ENCODE data around the gene SEPTIN5.

The SEPTIN5 gene

GRCh38 chr22:19730198-19730597 is 15.9 kb downstream of the SEPTIN5 start:
- H3K79me2 ChIP-seq (ENCODE audit: insufficient read depth, low read length), result no peaks in the 10 kb centered on the region
- H2AFZ ChIP-seq (ENCODE audit: low read depth, low read length, severe bottlenecking), result no peak overlapping the region
- H3F3A ChIP-seq (ENCODE audit: insufficient read depth), result no peaks in the 10 kb centered on the region
- no peaks in the 10 kb centered on the region for H4K20me1 ChIP-seq (ENCODE audit: low read depth, low read length)
- H3K9me3 ChIP-seq (ENCODE audit: insufficient read depth, low read length), result no peaks in the 10 kb centered on the region
- no peaks in the 10 kb centered on the region for H3K9me2 ChIP-seq (replicated peaks; ENCODE audit: insufficient read depth, low read length)
- TF ChIP-seq EZH2phosphoT487 (conservative IDR thresholded peaks at IDR 0.05; ENCODE audit: low read length) (no peak), CTCF (IDR thresholded peaks at IDR 0.05; ENCODE audit: insufficient read depth, low read length, poor library complexity, severe bottlenecking) (no peak)
- no peaks in the 10 kb centered on the region for H3K36me3 ChIP-seq (ENCODE audit: low read length)
- no peak overlapping the region for H3K4me3 ChIP-seq (ENCODE audit: insufficient read depth, low read length, poor library complexity, severe bottlenecking)
- H3K4me2 ChIP-seq (ENCODE audit: low read depth, low read length, poor library complexity, severe bottlenecking), result no peak overlapping the region
- no peaks in the 10 kb centered on the region for H3K27me3 ChIP-seq (ENCODE audit: low read length)
- no peak overlapping the region for H3K27ac ChIP-seq (ENCODE audit: low read depth, low read length)
- no peak overlapping the region for H3K9ac ChIP-seq (ENCODE audit: low read length)

- Histone ChIP-seq H3K79me2 (ENCODE audit: insufficient read depth, low read length) (no peaks in the 10 kb centered on the region), H3K9me3 (ENCODE audit: insufficient read depth, low read length) (no peaks in the 10 kb centered on the region), H3K4me3 (ENCODE audit: insufficient read depth, low read length, poor library complexity, severe bottlenecking) (no peak overlapping the region), H3K9me2 (replicated peaks; ENCODE audit: insufficient read depth, low read length) (no peaks in the 10 kb centered on the region), H3K9ac (ENCODE audit: low read length) (no peak overlapping the region), H3F3A (ENCODE audit: insufficient read depth) (no peaks in the 10 kb centered on the region), H4K20me1 (ENCODE audit: low read depth, low read length) (no peaks in the 10 kb centered on the region), H3K36me3 (ENCODE audit: low read length) (no peaks in the 10 kb centered on the region), H2AFZ (ENCODE audit: low read depth, low read length, severe bottlenecking) (no peak overlapping the region), H3K27me3 (ENCODE audit: low read length) (no peaks in the 10 kb centered on the region), H3K4me2 (ENCODE audit: low read depth, low read length, poor library complexity, severe bottlenecking) (peak overlapping the region; percentile 34), H3K27ac (ENCODE audit: low read depth, low read length) (no peak overlapping the region)
- TF ChIP-seq EZH2phosphoT487 (conservative IDR thresholded peaks at IDR 0.05; ENCODE audit: low read length) (no peak), CTCF (IDR thresholded peaks at IDR 0.05; ENCODE audit: insufficient read depth, low read length, poor library complexity, severe bottlenecking) (peak; percentile 62)
These were observed 16.5 kb downstream of the SEPTIN5 start for GRCh38 chr22:19730655-19731360.

GRCh38 chr22:19731361-19732135 is 17.2 kb downstream of the SEPTIN5 start:
- Histone ChIP-seq H3K36me3 (ENCODE audit: low read length) (no peaks in the 10 kb centered on the region), H3K4me3 (ENCODE audit: insufficient read depth, low read length, poor library complexity, severe bottlenecking) (no peak overlapping the region), H3K9ac (ENCODE audit: low read length) (no peak overlapping the region), H3K79me2 (ENCODE audit: insufficient read depth, low read length) (no peaks in the 10 kb centered on the region), H3K4me2 (ENCODE audit: low read depth, low read length, poor library complexity, severe bottlenecking) (no peak overlapping the region), H3F3A (ENCODE audit: insufficient read depth) (no peaks in the 10 kb centered on the region), H3K9me3 (ENCODE audit: insufficient read depth, low read length) (no peaks in the 10 kb centered on the region), H4K20me1 (ENCODE audit: low read depth, low read length) (no peaks in the 10 kb centered on the region), H3K9me2 (replicated peaks; ENCODE audit: insufficient read depth, low read length) (no peaks in the 10 kb centered on the region), H3K27me3 (ENCODE audit: low read length) (no peaks in the 10 kb centered on the region), H2AFZ (ENCODE audit: low read depth, low read length, severe bottlenecking) (no peak overlapping the region), H3K27ac (ENCODE audit: low read depth, low read length) (no peak overlapping the region)
- TF ChIP-seq CTCF (IDR thresholded peaks at IDR 0.05; ENCODE audit: insufficient read depth, low read length, poor library complexity, severe bottlenecking), result no peak
- TF ChIP-seq EZH2phosphoT487 (conservative IDR thresholded peaks at IDR 0.05; ENCODE audit: low read length), result no peak

All from SU-DHL-6 (cell line).